Esophagus muscularis mucosa (tissue), 4 donors: ENCODE data around the gene CHRNG. TPM values are rescaled to one million over a fixed set of nuclear protein-coding genes. Genes with fewer than 3 reads are reported as not detected.

Experiments used
- DNase-seq: peaks from one replicate; pipeline ENCODE4 v3.0.0-alpha.2; 2017; ENCODE audit errors: extremely low spot score
- H3K27ac ChIP-seq, 4 donors: fragments of 200-600 bp; sonication (generic); replicated peaks in 1 of 4; 1 replicate in 3 of 4; 2 replicates in 1 of 4; pipeline ENCODE4 v1.5.1; 2016 to 2019; ENCODE audit warnings: mild to moderate bottlenecking in 1 of 4
- H3K27me3 ChIP-seq, 4 donors: fragments of 200-600 bp; sonication (generic); one replicate each; pipeline versions ENCODE4 v1.5.1 to v1.6.0; 2016 to 2019
- H3K36me3 ChIP-seq, 4 donors: fragments of 200-600 bp; sonication (generic); one replicate each; pipeline ENCODE4 v1.5.1; 2016 to 2019
- H3K4me1 ChIP-seq, 4 donors: fragments of 200-600 bp; sonication (generic); one replicate each; pipeline ENCODE4 v1.5.1; 2016 to 2019
- H3K4me3 ChIP-seq, 4 donors: fragments of 200-600 bp; sonication (generic); 1 replicate in 2 of 4; 2 replicates in 2 of 4; pipeline ENCODE4 v1.5.1; 2016 to 2019; ENCODE audit warnings: mild to moderate bottlenecking in 4 of 4, moderate library complexity in 1 of 4
- H3K9me3 ChIP-seq, 4 donors: fragments of 200-600 bp; sonication (generic); 1 replicate in 3 of 4; 2 replicates in 1 of 4; pipeline ENCODE4 v1.5.1; 2016 to 2019
- CTCF ChIP-seq, 3 experiments: fragments of 200-600 bp in 2 of 3; fragments of 450-650 bp in 1 of 3; sonication (generic) in 2 of 3; IDR thresholded peaks; one replicate each; pipeline ENCODE4 v1.5.1; 2017 to 2019; ENCODE audit warnings: antibody characterized with exemption in 3 of 3, mild to moderate bottlenecking in 2 of 3, moderate library complexity in 1 of 3
- EP300 ChIP-seq: sonication (generic); formaldehyde crosslinking; IDR thresholded peaks from one replicate; pipeline ENCODE4 v1.6.1; 2017; ENCODE audit warnings: antibody characterized with exemption
- POLR2A ChIP-seq: fragments of 450-650 bp; IDR thresholded peaks from one replicate; pipeline ENCODE4 v1.6.1; 2017; ENCODE audit warnings: antibody characterized with exemption, moderate library complexity, mild to moderate bottlenecking, low read depth
- POLR2AphosphoS5 ChIP-seq, 2 donors: sonication (generic); formaldehyde crosslinking; IDR thresholded peaks; one replicate each; pipeline ENCODE4 v1.6.1; 2017; ENCODE audit warnings: antibody characterized with exemption in 2 of 2
- WGBS: methylation state at CpG from one replicate; pipeline ENCODE4 v1.1.5; 2018; 5-methylcytosine and 5-hydroxymethylcytosine counted together
- intact Hi-C: fragments of 100-400 bp; cut with DNase I; formaldehyde crosslinking; loops from one replicate; pipeline ENCODE4 v1.15.1; 2023
- total RNA-seq, 4 donors: library from RNA; depleted of rRNA; stranded (reverse); fragments of >200 nt; gene quantifications; one replicate each; pipeline versions ENCODE4 v1.1.0 to v1.2.1, GENCODE V29; 2016

Gene CHRNG
- total RNA-seq, 4 donors from 2014 or later: not detected

GRCh38 chr2:232521098-232521497 is 18.4 kb upstream of the CHRNG start:
- WGBS: 85% methylated on average over 9 of the region's 14 CpGs
- intact Hi-C loops: loop anchor here (10.0 kb wide), 1 partner anchor 616 kb away; no protein-coding TSS in a partner anchor
- DNase-seq: no peak
- Histone ChIP-seq H3K27ac (no peak overlapping the region), H3K4me1 (peaks cover 31 to 43% (median 38%) of the 10 kb centered on the region in 4 donors), H3K27me3 (peaks cover 6 to 87% (median 44%) of the 10 kb centered on the region in 4 donors), H3K4me3 (no peak overlapping the region), H3K36me3 (no peaks in the 10 kb centered on the region), H3K9me3 (no peaks in the 10 kb centered on the region)
- TF ChIP-seq POLR2A (no peak), EP300 (no peak), CTCF (IDR thresholded peaks at IDR 0.05) (no peak), POLR2AphosphoS5 (IDR thresholded peaks at IDR 0.05) (no peak)

- H3K4me1 ChIP-seq: peaks cover 31 to 43% (median 38%) of the 10 kb centered on the region in 4 donors
- H3K27ac ChIP-seq: no peak overlapping the region
- no peaks in the 10 kb centered on the region for H3K9me3 ChIP-seq
- WGBS: no CpG with 5 or more reads among the region's 66 CpGs
- intact Hi-C loops: loop anchor here (2.0 to 10.0 kb wide), 2 partner anchors 81 to 617 kb away; no protein-coding TSS in a partner anchor
- peaks cover 6 to 95% (median 44%) of the 10 kb centered on the region in 4 donors for H3K27me3 ChIP-seq
- TF ChIP-seq EP300 (no peak), POLR2AphosphoS5 (IDR thresholded peaks at IDR 0.05) (no peak), CTCF (IDR thresholded peaks at IDR 0.05) (peak; percentile 83 to 98 (median 92)), POLR2A (no peak)
- H3K4me3 ChIP-seq: peak overlapping the region; percentile 40 to 52 (median 42)
- H3K36me3 ChIP-seq: no peaks in the 10 kb centered on the region
- DNase-seq: no peak
These were observed 17.4 kb upstream of the CHRNG start for GRCh38 chr2:232521959-232522622.

- TF ChIP-seq POLR2AphosphoS5 (IDR thresholded peaks at IDR 0.05) (no peak), CTCF (IDR thresholded peaks at IDR 0.05) (no peak), EP300 (no peak), POLR2A (no peak)
- DNase-seq: no peak
- Histone ChIP-seq H3K4me1 (peaks cover 31 to 43% (median 38%) of the 10 kb centered on the region in 4 donors), H3K9me3 (no peaks in the 10 kb centered on the region), H3K27me3 (peaks cover 6 to 92% (median 44%) of the 10 kb centered on the region in 4 donors), H3K4me3 (peak overlapping the region; percentile 40 to 52 (median 42)), H3K27ac (no peak overlapping the region), H3K36me3 (no peaks in the 10 kb centered on the region)
- intact Hi-C loops: loop anchor here (2.0 to 10.0 kb wide), 2 partner anchors 82 to 618 kb away; no protein-coding TSS in a partner anchor
- WGBS: 24% methylated on average over 15 of the region's 46 CpGs
These were observed 16.7 kb upstream of the CHRNG start for GRCh38 chr2:232522623-232523401.

GRCh38 chr2:232523402-232523681 is 16.1 kb upstream of the CHRNG start:
- no peaks in the 10 kb centered on the region for H3K36me3 ChIP-seq
- peaks cover 6 to 88% (median 44%) of the 10 kb centered on the region in 4 donors for H3K27me3 ChIP-seq
- DNase-seq: no peak
- H3K27ac ChIP-seq: no peak overlapping the region
- peaks cover 31 to 43% (median 38%) of the 10 kb centered on the region in 4 donors for H3K4me1 ChIP-seq
- peak overlapping the region in 2 of 4 donors; percentile 31 to 41 for H3K4me3 ChIP-seq
- H3K9me3 ChIP-seq: no peaks in the 10 kb centered on the region
- WGBS: 40% methylated on average over 1 of the region's 16 CpGs
- intact Hi-C loops: loop anchor here (2.0 to 10.0 kb wide), 2 partner anchors 83 to 619 kb away; no protein-coding TSS in a partner anchor
- TF ChIP-seq POLR2A (no peak), EP300 (no peak), CTCF (IDR thresholded peaks at IDR 0.05) (no peak), POLR2AphosphoS5 (IDR thresholded peaks at IDR 0.05) (no peak)
